Astrocyte (in vitro differentiated cells and primary cell): ENCODE measurements around the gene RAB36. TPM values are rescaled to one million over a fixed set of nuclear protein-coding genes. Genes with fewer than 3 reads are reported as not detected.

Experiments
- DNase-seq: peaks from one replicate; pipeline ENCODE4 v3.0.0-alpha.2; 2010; ENCODE audit warnings: low read depth
- FAIRE-seq: peaks from 2 replicates; lab custom pipeline; 2011; peaks lifted over from hg19 to GRCh38; lab: Jason Lieb, UNC
- H2AFZ ChIP-seq: 2 replicates; pipeline ENCODE4 v1.6.0; 2012; ENCODE audit warnings: low read depth, low read length, inconsistent platforms
- H3K27ac ChIP-seq: 2 replicates; pipeline ENCODE4 v1.5.1; 2011; ENCODE audit warnings: low read depth, low read length, inconsistent platforms
- H3K27me3 ChIP-seq: 2 replicates; pipeline ENCODE4 v1.6.0; 2011; ENCODE audit warnings: low read length, inconsistent platforms; ENCODE audit not compliant: insufficient read depth
- H3K36me3 ChIP-seq: 2 replicates; pipeline ENCODE4 v1.5.1; 2011; ENCODE audit warnings: low read length, inconsistent platforms; ENCODE audit not compliant: insufficient read depth
- H3K4me1 ChIP-seq: 2 replicates; pipeline ENCODE4 v1.5.1; 2011; ENCODE audit warnings: low read length, inconsistent platforms; ENCODE audit not compliant: insufficient read depth
- H3K4me2 ChIP-seq: 2 replicates; pipeline ENCODE4 v1.6.0; 2012; ENCODE audit warnings: low read length, inconsistent platforms
- H3K4me3 ChIP-seq: 2 replicates; pipeline ENCODE4 v1.5.1; 2011; ENCODE audit warnings: low read depth, mild to moderate bottlenecking, low read length, inconsistent platforms; ENCODE audit not compliant: insufficient read depth
- H3K79me2 ChIP-seq: 2 replicates; pipeline ENCODE4 v1.6.0; 2012; ENCODE audit warnings: mild to moderate bottlenecking, low read length, inconsistent platforms; ENCODE audit not compliant: insufficient read depth
- H3K9ac ChIP-seq: 2 replicates; pipeline ENCODE4 v1.6.0; 2012; ENCODE audit warnings: mild to moderate bottlenecking, low read length, inconsistent platforms
- H3K9me3 ChIP-seq: 2 replicates; pipeline ENCODE4 v1.5.1; 2012; ENCODE audit warnings: low read depth, mild to moderate bottlenecking, low read length, inconsistent platforms; ENCODE audit not compliant: insufficient read depth
- H4K20me1 ChIP-seq: 2 replicates; pipeline ENCODE4 v1.6.0; 2012; ENCODE audit warnings: low read length, inconsistent platforms; ENCODE audit not compliant: insufficient read depth
- H3K27ac Mint-ChIP-seq: one replicate; pipeline ENCODE4 v1.8.0; 2021; ENCODE audit warnings: mild to moderate bottlenecking, mixed read lengths; ENCODE audit not compliant: unreplicated experiment
- H3K27me3 Mint-ChIP-seq: one replicate; pipeline ENCODE4 v1.8.0; 2021; ENCODE audit warnings: low read depth, mixed read lengths; ENCODE audit not compliant: unreplicated experiment
- H3K36me3 Mint-ChIP-seq: one replicate; pipeline ENCODE4 v1.8.0; 2021; ENCODE audit warnings: low read depth, mixed read lengths; ENCODE audit not compliant: unreplicated experiment
- H3K4me1 Mint-ChIP-seq: one replicate; pipeline ENCODE4 v1.8.0; 2021; ENCODE audit warnings: low read depth, mixed read lengths; ENCODE audit not compliant: unreplicated experiment
- H3K4me3 Mint-ChIP-seq: one replicate; pipeline ENCODE4 v1.8.0; 2021; ENCODE audit warnings: mild to moderate bottlenecking, moderate library complexity, mixed read lengths; ENCODE audit not compliant: unreplicated experiment
- H3K9me3 Mint-ChIP-seq: one replicate; pipeline ENCODE4 v1.8.0; 2021; ENCODE audit warnings: mild to moderate bottlenecking, mixed read lengths; ENCODE audit not compliant: unreplicated experiment
- CTCF ChIP-seq: IDR thresholded peaks from 2 replicates; pipeline ENCODE4 v1.5.1; 2011; ENCODE audit warnings: low read depth, mild to moderate bottlenecking, inconsistent platforms, low read length, moderate library complexity; ENCODE audit not compliant: insufficient read depth
- EZH2 ChIP-seq: IDR thresholded peaks from 2 replicates; pipeline ENCODE4 v1.6.1; 2012; ENCODE audit warnings: mild to moderate bottlenecking, low read length, inconsistent platforms; ENCODE audit not compliant: insufficient read depth
- total RNA-seq: library from RNA; stranded (reverse); gene quantifications from 2 replicates; pipeline ENCODE4 v1.2.1, GENCODE V29; 2021

RAB36 gene
- total RNA-seq, 1 donor from 2014 or later: 5.2 TPM

- peaks cover 3% of the 10 kb centered on the region for H3K36me3 ChIP-seq
- peaks cover 92% of the 10 kb centered on the region for H4K20me1 ChIP-seq
- FAIRE-seq (no peak), DNase-seq (no peak)
- no peak overlapping the region for H3K4me2 ChIP-seq
- Mint-ChIP-seq H3K4me1 (peaks cover 26% of the 10 kb centered on the region), H3K27ac (no peak overlapping the region), H3K9me3 (no peaks in the 10 kb centered on the region), H3K36me3 (no peaks in the 10 kb centered on the region), H3K27me3 (peaks cover 2% of the 10 kb centered on the region), H3K4me3 (no peak overlapping the region)
- no peak overlapping the region for H2AFZ ChIP-seq
- peaks cover 85% of the 10 kb centered on the region for H3K79me2 ChIP-seq
- H3K9me3 ChIP-seq: no peaks in the 10 kb centered on the region
- no peak overlapping the region for H3K4me3 ChIP-seq
- H3K9ac ChIP-seq: no peak overlapping the region
- no peaks in the 10 kb centered on the region for H3K27me3 ChIP-seq
- TF ChIP-seq EZH2: no peak
- no peak for TF ChIP-seq CTCF
- peaks cover 20% of the 10 kb centered on the region for H3K4me1 ChIP-seq
- no peak overlapping the region for H3K27ac ChIP-seq
Observed at GRCh38 chr22:23213581-23214334, 68.5 kb downstream of the RAB36 start.

Other genes with a start within 250 kb of the RAB36 start
- 0.96 and 1.1 TPM in 2 replicates for gene GNAZ, start 75.0 kb upstream of the RAB36 start, total RNA-seq
- not detected in 2 replicates for gene RSPH14, start 3.5 kb upstream of the RAB36 start, total RNA-seq
- 41.2 and 48.9 TPM in 2 replicates for gene BCR, start 35.0 kb downstream of the RAB36 start, total RNA-seq